ENCODE data around the gene LASP1NB.

The LASP1NB gene

DNA sequence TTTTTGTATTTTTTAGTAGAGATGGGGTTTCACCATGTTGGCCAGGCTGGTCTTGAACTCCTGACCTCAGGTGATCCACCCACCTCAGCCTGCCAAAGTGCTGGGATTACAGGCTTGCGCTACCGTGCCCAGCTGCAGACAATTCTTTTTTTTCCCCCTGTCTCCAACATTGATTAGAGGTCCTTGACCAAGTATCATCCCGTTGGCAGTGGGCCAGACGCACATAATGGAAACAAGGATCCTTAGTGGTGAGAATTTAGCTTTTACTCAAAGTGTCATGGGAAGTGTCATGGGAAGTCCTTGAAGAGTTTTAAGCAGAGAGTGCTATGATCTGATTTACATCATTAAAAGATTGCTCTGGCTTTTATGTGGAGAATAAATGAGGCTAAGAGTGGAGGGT is 43.9 kb downstream of the LASP1NB start:
- no peaks in the 10 kb centered on the region for H3K79me2 ChIP-seq (ENCODE audit: control insufficient read depth, insufficient read depth, low read length)
- no peaks in the 10 kb centered on the region for H3K9me3 ChIP-seq (ENCODE audit: control extremely low read depth in 1 of 3, control insufficient read depth in 2 of 3, insufficient read depth in 1 of 3, low read length in 2 of 3)
- intact Hi-C loops (cut with micrococcal nuclease), result no loop called here
- H3K9me3 Mint-ChIP-seq (ENCODE audit: insufficient read depth), result no peaks in the 10 kb centered on the region
- H3K36me3 ChIP-seq (replicated peaks in 1 of 2; ENCODE audit: control extremely low read depth in 1 of 2, control insufficient read depth in 1 of 2, extremely low read depth in 1 of 2, insufficient read depth in 2 of 2, low read length in 1 of 2), result no peaks in the 10 kb centered on the region
- no peak overlapping the region for H3K4me2 ChIP-seq (replicated peaks; ENCODE audit: low read depth, low read length, poor library complexity, severe bottlenecking)
- WGBS (ENCODE audit: insufficient coverage), result 100% methylated on average over 4 of the region's 4 CpGs
- H4K20me1 ChIP-seq (ENCODE audit: control insufficient read depth, insufficient read depth, low read length, poor library complexity, severe bottlenecking), result no peaks in the 10 kb centered on the region
- DNase-seq, result no peak
- H3K4me3 Mint-ChIP-seq, result no peak overlapping the region
- peaks cover 6% of the 10 kb centered on the region for H3K27me3 Mint-ChIP-seq
- ChIA-PET CTCF (interaction anchor here (1.6 kb wide), 1 partner anchor 14 kb away, joined by 5 read pairs; no protein-coding TSS in a partner anchor), POLR2A (no interaction called here)
- H3K4me1 ChIP-seq (ENCODE audit: control insufficient read depth in 2 of 2, insufficient read depth in 2 of 2, low read length in 2 of 2), result peaks cover 0 to 13% of the 10 kb centered on the region in 2 donors
- no peaks in the 10 kb centered on the region for H3K27me3 ChIP-seq (replicated peaks in 1 of 4; ENCODE audit: control extremely low read depth in 1 of 4, control insufficient read depth in 3 of 4, insufficient read depth in 4 of 4, low read length in 3 of 4)
- no peak overlapping the region for H2AFZ ChIP-seq (ENCODE audit: insufficient read depth, low read depth, low read length, poor library complexity, severe bottlenecking)
- no peak overlapping the region for H3K9ac ChIP-seq (ENCODE audit: low read length)
- TF ChIP-seq EZH2 (IDR thresholded peaks at IDR 0.05; ENCODE audit: borderline replicate concordance, insufficient read depth, low read depth, low read length, poor library complexity, severe bottlenecking), result no peak
- TF ChIP-seq, protein P1, sequence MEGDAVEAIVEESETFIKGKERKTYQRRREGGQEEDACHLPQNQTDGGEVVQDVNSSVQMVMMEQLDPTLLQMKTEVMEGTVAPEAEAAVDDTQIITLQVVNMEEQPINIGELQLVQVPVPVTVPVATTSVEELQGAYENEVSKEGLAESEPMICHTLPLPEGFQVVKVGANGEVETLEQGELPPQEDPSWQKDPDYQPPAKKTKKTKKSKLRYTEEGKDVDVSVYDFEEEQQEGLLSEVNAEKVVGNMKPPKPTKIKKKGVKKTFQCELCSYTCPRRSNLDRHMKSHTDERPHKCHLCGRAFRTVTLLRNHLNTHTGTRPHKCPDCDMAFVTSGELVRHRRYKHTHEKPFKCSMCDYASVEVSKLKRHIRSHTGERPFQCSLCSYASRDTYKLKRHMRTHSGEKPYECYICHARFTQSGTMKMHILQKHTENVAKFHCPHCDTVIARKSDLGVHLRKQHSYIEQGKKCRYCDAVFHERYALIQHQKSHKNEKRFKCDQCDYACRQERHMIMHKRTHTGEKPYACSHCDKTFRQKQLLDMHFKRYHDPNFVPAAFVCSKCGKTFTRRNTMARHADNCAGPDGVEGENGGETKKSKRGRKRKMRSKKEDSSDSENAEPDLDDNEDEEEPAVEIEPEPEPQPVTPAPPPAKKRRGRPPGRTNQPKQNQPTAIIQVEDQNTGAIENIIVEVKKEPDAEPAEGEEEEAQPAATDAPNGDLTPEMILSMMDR (IDR thresholded peaks at IDR 0.05), result no peak
- no peak overlapping the region for H3K4me3 ChIP-seq (ENCODE audit: control extremely low read depth in 1 of 5, extremely low read depth in 1 of 5, insufficient read depth in 1 of 5, low read depth in 2 of 5, low read length in 4 of 5)
- H3K4me1 Mint-ChIP-seq, result peaks cover 7% of the 10 kb centered on the region
- no peak overlapping the region for H3K27ac Mint-ChIP-seq
- no peak overlapping the region for H3K27ac ChIP-seq (ENCODE audit: low read length in 2 of 2)
- ATAC-seq (ENCODE audit: low read depth), result no peak

DNA sequence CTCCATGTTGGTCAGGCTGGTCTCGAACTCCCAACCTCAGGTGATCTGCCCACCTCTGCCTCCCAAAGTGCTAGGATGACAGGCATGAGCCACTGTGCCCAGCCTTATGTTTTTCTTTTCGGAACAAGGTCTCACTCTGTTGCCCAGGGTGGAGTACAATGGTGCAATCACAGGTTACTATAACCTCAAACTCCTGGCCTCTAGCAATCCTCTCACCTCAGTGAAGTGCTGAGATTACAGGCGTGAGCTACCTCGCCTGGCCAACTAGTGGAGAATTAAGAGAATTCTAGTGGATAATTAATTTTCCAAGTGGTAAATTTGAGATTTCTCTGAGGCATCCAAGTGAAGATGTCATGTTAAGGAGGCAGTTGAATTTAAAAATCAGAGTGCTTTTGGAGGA is 44.7 kb downstream of the LASP1NB start:
- H3K79me2 ChIP-seq (ENCODE audit: control insufficient read depth, insufficient read depth, low read length), result no peaks in the 10 kb centered on the region
- 87% methylated on average over 3 of the region's 4 CpGs for WGBS (ENCODE audit: insufficient coverage)
- H3K27me3 Mint-ChIP-seq, result peaks cover 6% of the 10 kb centered on the region
- ChIA-PET CTCF (interaction anchor here (1.6 kb wide), 1 partner anchor 13 kb away, joined by 5 read pairs; no protein-coding TSS in a partner anchor), POLR2A (no interaction called here)
- H3K27ac ChIP-seq (ENCODE audit: low read length in 2 of 2), result no peak overlapping the region
- no peak for TF ChIP-seq EZH2 (IDR thresholded peaks at IDR 0.05; ENCODE audit: borderline replicate concordance, insufficient read depth, low read depth, low read length, poor library complexity, severe bottlenecking)
- TF ChIP-seq, protein P1 (IDR thresholded peaks at IDR 0.05), result no peak
- H3K9ac ChIP-seq (ENCODE audit: low read length), result no peak overlapping the region
- DNase-seq, result no peak
- no peak overlapping the region for H3K4me3 ChIP-seq (ENCODE audit: control extremely low read depth in 1 of 5, extremely low read depth in 1 of 5, insufficient read depth in 1 of 5, low read depth in 2 of 5, low read length in 4 of 5)
- H3K4me1 ChIP-seq (ENCODE audit: control insufficient read depth in 2 of 2, insufficient read depth in 2 of 2, low read length in 2 of 2), result peaks cover 0 to 13% of the 10 kb centered on the region in 2 donors
- H3K36me3 ChIP-seq (replicated peaks in 1 of 2; ENCODE audit: control extremely low read depth in 1 of 2, control insufficient read depth in 1 of 2, extremely low read depth in 1 of 2, insufficient read depth in 2 of 2, low read length in 1 of 2), result no peaks in the 10 kb centered on the region
- no peaks in the 10 kb centered on the region for H4K20me1 ChIP-seq (ENCODE audit: control insufficient read depth, insufficient read depth, low read length, poor library complexity, severe bottlenecking)
- intact Hi-C loops (cut with micrococcal nuclease), result no loop called here
- peaks cover 7% of the 10 kb centered on the region for H3K4me1 Mint-ChIP-seq
- H3K27ac Mint-ChIP-seq, result no peak overlapping the region
- H3K4me3 Mint-ChIP-seq, result no peak overlapping the region
- no peaks in the 10 kb centered on the region for H3K9me3 Mint-ChIP-seq (ENCODE audit: insufficient read depth)
- no peak overlapping the region for H3K4me2 ChIP-seq (replicated peaks; ENCODE audit: low read depth, low read length, poor library complexity, severe bottlenecking)
- no peaks in the 10 kb centered on the region for H3K27me3 ChIP-seq (replicated peaks in 1 of 4; ENCODE audit: control extremely low read depth in 1 of 4, control insufficient read depth in 3 of 4, insufficient read depth in 4 of 4, low read length in 3 of 4)
- H2AFZ ChIP-seq (ENCODE audit: insufficient read depth, low read depth, low read length, poor library complexity, severe bottlenecking), result no peak overlapping the region
- no peaks in the 10 kb centered on the region for H3K9me3 ChIP-seq (ENCODE audit: control extremely low read depth in 1 of 3, control insufficient read depth in 2 of 3, insufficient read depth in 1 of 3, low read length in 2 of 3)
- no peak for ATAC-seq (ENCODE audit: low read depth)
